HepG2 (cell line): Measurements from ENCODE around the gene NYAP1. TPM values are rescaled to one million over a fixed set of nuclear protein-coding genes. Genes with fewer than 3 reads are reported as not detected.

Source experiments
- HMGA1 ChIP-seq: sonication (generic); formaldehyde crosslinking; conservative IDR thresholded peaks from 2 replicates; pipeline ENCODE4 v1.4.0; 2020; ENCODE audit warnings: missing genetic modification reagents
- KLF12 ChIP-seq: sonication (generic); formaldehyde crosslinking; IDR thresholded peaks from 2 replicates; pipeline ENCODE4 v1.4.0; 2020; ENCODE audit warnings: missing genetic modification reagents, borderline replicate concordance
- NPAS2 ChIP-seq: sonication (generic); formaldehyde crosslinking; IDR thresholded peaks from 2 replicates; pipeline ENCODE4 v1.8.0; 2022; ENCODE audit warnings: mild to moderate bottlenecking, missing genetic modification reagents, borderline replicate concordance
- RERE ChIP-seq: IDR thresholded peaks from 2 replicates; pipeline ENCODE4 v1.6.1; 2016; ENCODE audit warnings: low read depth, missing genetic modification reagents, missing compliant biosample characterization
- SP2 ChIP-seq: sonication (generic); formaldehyde crosslinking; IDR thresholded peaks from 2 replicates; pipeline ENCODE4 v1.5.1; 2020; ENCODE audit warnings: mild to moderate bottlenecking, missing genetic modification reagents
- ZNF740 ChIP-seq: sonication (generic); formaldehyde crosslinking; IDR thresholded peaks from 2 replicates; pipeline ENCODE4 v1.4.0; 2020; ENCODE audit warnings: missing genetic modification reagents
- ZNF747 ChIP-seq: sonication (generic); formaldehyde crosslinking; IDR thresholded peaks from 2 replicates; pipeline ENCODE4 v1.8.1; 2023; ENCODE audit warnings: missing genetic modification reagents, mild to moderate bottlenecking, borderline replicate concordance
- polyA plus RNA-seq, 8 experiments: library from polyadenylated mRNA; depleted of rRNA in 3 of 8; stranded (reverse) in 7 of 8; unstranded in 1 of 8; fragments of >200 nt; fragmentation: Illumina TruSeq in 4 of 8; extraction: Trizol in 4 of 8; gene quantifications; 2 replicates each; pipeline versions ENCODE4 v1.2.1 to v1.2.3, GENCODE V29; 2011 to 2016; ENCODE audit warnings: low read depth in 4 of 8, missing spikeins in 1 of 8, mixed read lengths in 1 of 8; ENCODE audit not compliant: insufficient read depth in 1 of 8
- total RNA-seq, 5 experiments: library from RNA; depleted of rRNA; stranded (reverse); fragments of >200 nt; fragmentation: Illumina TruSeq; extraction: Trizol; gene quantifications; 2 replicates each; pipeline ENCODE4 v1.2.3, GENCODE V29; 2016; ENCODE audit warnings: low read depth in 1 of 5
- TF ChIP-seq, protein P1 (sequence below): sonication (generic); formaldehyde crosslinking; IDR thresholded peaks from 2 replicates; pipeline ENCODE4 v1.4.0; 2020; ENCODE audit warnings: mild to moderate bottlenecking, missing genetic modification reagents, borderline replicate concordance
- TF ChIP-seq, protein P2 (sequence below): sonication (generic); formaldehyde crosslinking; IDR thresholded peaks from 2 replicates; pipeline ENCODE4 v1.4.0; 2020; ENCODE audit warnings: missing genetic modification reagents
- TF ChIP-seq, protein P3 (sequence below): sonication (generic); formaldehyde crosslinking; IDR thresholded peaks from 2 replicates; pipeline ENCODE4 v1.5.1; 2020; ENCODE audit warnings: mild to moderate bottlenecking, missing genetic modification reagents, moderate library complexity

NYAP1 gene
- total and polyA plus RNA-seq, 2 of the 13 experiments (the other 11 are each of a cell fraction or from before 2014, with no cell fraction given) = 0.15 to 0.46 TPM

- TF ChIP-seq, protein P1, sequence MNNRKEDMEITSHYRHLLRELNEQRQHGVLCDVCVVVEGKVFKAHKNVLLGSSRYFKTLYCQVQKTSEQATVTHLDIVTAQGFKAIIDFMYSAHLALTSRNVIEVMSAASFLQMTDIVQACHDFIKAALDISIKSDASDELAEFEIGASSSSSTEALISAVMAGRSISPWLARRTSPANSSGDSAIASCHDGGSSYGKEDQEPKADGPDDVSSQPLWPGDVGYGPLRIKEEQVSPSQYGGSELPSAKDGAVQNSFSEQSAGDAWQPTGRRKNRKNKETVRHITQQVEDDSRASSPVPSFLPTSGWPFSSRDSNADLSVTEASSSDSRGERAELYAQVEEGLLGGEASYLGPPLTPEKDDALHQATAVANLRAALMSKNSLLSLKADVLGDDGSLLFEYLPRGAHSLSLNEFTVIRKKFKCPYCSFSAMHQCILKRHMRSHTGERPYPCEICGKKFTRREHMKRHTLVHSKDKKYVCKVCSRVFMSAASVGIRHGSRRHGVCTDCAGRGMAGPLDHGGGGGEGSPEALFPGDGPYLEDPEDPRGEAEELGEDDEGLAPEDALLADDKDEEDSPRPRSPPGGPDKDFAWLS (CRISPR knock-in tag) = no peak
- TF ChIP-seq KLF12 (CRISPR knock-in tag) = no peak
- TF ChIP-seq, protein P2, sequence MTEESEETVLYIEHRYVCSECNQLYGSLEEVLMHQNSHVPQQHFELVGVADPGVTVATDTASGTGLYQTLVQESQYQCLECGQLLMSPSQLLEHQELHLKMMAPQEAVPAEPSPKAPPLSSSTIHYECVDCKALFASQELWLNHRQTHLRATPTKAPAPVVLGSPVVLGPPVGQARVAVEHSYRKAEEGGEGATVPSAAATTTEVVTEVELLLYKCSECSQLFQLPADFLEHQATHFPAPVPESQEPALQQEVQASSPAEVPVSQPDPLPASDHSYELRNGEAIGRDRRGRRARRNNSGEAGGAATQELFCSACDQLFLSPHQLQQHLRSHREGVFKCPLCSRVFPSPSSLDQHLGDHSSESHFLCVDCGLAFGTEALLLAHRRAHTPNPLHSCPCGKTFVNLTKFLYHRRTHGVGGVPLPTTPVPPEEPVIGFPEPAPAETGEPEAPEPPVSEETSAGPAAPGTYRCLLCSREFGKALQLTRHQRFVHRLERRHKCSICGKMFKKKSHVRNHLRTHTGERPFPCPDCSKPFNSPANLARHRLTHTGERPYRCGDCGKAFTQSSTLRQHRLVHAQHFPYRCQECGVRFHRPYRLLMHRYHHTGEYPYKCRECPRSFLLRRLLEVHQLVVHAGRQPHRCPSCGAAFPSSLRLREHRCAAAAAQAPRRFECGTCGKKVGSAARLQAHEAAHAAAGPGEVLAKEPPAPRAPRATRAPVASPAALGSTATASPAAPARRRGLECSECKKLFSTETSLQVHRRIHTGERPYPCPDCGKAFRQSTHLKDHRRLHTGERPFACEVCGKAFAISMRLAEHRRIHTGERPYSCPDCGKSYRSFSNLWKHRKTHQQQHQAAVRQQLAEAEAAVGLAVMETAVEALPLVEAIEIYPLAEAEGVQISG (CRISPR knock-in tag) = no peak
- TF ChIP-seq RERE = no peak
- no peak for TF ChIP-seq HMGA1 (CRISPR knock-in tag)
- no peak for TF ChIP-seq SP2
- no peak for TF ChIP-seq ZNF747
- TF ChIP-seq, protein P3, sequence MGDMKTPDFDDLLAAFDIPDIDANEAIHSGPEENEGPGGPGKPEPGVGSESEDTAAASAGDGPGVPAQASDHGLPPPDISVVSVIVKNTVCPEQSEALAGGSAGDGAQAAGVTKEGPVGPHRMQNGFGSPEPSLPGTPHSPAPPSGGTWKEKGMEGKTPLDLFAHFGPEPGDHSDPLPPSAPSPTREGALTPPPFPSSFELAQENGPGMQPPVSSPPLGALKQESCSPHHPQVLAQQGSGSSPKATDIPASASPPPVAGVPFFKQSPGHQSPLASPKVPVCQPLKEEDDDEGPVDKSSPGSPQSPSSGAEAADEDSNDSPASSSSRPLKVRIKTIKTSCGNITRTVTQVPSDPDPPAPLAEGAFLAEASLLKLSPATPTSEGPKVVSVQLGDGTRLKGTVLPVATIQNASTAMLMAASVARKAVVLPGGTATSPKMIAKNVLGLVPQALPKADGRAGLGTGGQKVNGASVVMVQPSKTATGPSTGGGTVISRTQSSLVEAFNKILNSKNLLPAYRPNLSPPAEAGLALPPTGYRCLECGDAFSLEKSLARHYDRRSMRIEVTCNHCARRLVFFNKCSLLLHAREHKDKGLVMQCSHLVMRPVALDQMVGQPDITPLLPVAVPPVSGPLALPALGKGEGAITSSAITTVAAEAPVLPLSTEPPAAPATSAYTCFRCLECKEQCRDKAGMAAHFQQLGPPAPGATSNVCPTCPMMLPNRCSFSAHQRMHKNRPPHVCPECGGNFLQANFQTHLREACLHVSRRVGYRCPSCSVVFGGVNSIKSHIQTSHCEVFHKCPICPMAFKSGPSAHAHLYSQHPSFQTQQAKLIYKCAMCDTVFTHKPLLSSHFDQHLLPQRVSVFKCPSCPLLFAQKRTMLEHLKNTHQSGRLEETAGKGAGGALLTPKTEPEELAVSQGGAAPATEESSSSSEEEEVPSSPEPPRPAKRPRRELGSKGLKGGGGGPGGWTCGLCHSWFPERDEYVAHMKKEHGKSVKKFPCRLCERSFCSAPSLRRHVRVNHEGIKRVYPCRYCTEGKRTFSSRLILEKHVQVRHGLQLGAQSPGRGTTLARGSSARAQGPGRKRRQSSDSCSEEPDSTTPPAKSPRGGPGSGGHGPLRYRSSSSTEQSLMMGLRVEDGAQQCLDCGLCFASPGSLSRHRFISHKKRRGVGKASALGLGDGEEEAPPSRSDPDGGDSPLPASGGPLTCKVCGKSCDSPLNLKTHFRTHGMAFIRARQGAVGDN = no peak
- no peak for TF ChIP-seq ZNF740 (CRISPR knock-in tag)
- no peak for TF ChIP-seq NPAS2 (CRISPR knock-in tag)
Measured at GRCh38 chr7:100441641-100442535, 41.8 kb upstream of the NYAP1 start (continued).
